DMS 273 treated with DMSO at 0.1 percent for 48 hours (cell line): ENCODE results near the gene TMPRSS3.

Source experiments
- DNase-seq: peaks from one replicate; lab custom pipeline; 2025; lab: John Stamatoyannopoulos, UW

Gene TMPRSS3

GRCh38 chr21:42407476-42407875, 11.6 kb upstream of the TMPRSS3 start:
- DNase-seq: no peak

- DNase-seq: no peak
These were observed 11.0 kb upstream of the TMPRSS3 start for GRCh38 chr21:42406866-42407265.

GRCh38 chr21:42406201-42406621, 10.4 kb upstream of the TMPRSS3 start:
- DNase-seq: no peak

- no peak for DNase-seq
These were observed 9.5 kb upstream of the TMPRSS3 start for GRCh38 chr21:42405064-42406013.

GRCh38 chr21:42404539-42404938, 8.7 kb upstream of the TMPRSS3 start:
- no peak for DNase-seq

GRCh38 chr21:42403611-42404231, 7.9 kb upstream of the TMPRSS3 start, which contains the start of gene UBASH3A:
UBASH3A (plus strand) TSS chr21:42403902; CDS start chr21:42403946, 44 bp downstream.
- DNase-seq: no peak

- DNase-seq: no peak
These were observed 6.0 kb upstream of the TMPRSS3 start for GRCh38 chr21:42401820-42402251.

GRCh38 chr21:42401154-42401553, 5.3 kb upstream of the TMPRSS3 start:
- DNase-seq: no peak

- no peak for DNase-seq
These were observed 4.7 kb upstream of the TMPRSS3 start for GRCh38 chr21:42400525-42400924.

- DNase-seq: no peak
These were observed 2.7 kb upstream of the TMPRSS3 start for GRCh38 chr21:42398436-42399028.

- DNase-seq: no peak
These were observed 2.0 kb upstream of the TMPRSS3 start for GRCh38 chr21:42397746-42398394.

- DNase-seq: peak; percentile 64
These were observed 1.2 kb upstream of the TMPRSS3 start for GRCh38 chr21:42396799-42397745.

- no peak for DNase-seq
These were observed 550 bp downstream of the TMPRSS3 start for GRCh38 chr21:42395302-42395701.

- DNase-seq: no peak
These were observed 2.4 kb downstream of the TMPRSS3 start for GRCh38 chr21:42393443-42393950.

- DNase-seq: no peak
These were observed 3.0 kb downstream of the TMPRSS3 start for GRCh38 chr21:42392731-42393442.

GRCh38 chr21:42391297-42391696, 4.6 kb downstream of the TMPRSS3 start:
- DNase-seq: no peak

- DNase-seq: no peak
These were observed 5.2 kb downstream of the TMPRSS3 start for GRCh38 chr21:42390696-42391095.

- DNase-seq: no peak
These were observed 5.7 kb downstream of the TMPRSS3 start for GRCh38 chr21:42390193-42390592.

GRCh38 chr21:42389449-42389835, 6.4 kb downstream of the TMPRSS3 start:
- no peak for DNase-seq
